H1 (cell line): Measurements from ENCODE around the gene SOX6. TPM values are rescaled to one million over a fixed set of nuclear protein-coding genes. Genes with fewer than 3 reads are reported as not detected.

Experiments
- CTCF ChIA-PET: fragments of 300-600 bp; sonication (Branson Sonifier 250); formaldehyde crosslinking; loops from one replicate; lab custom pipeline; 2021; ENCODE audit not compliant: partially characterized antibody; lab: Charles Lee
- POLR2A ChIA-PET: fragments of 300-600 bp; sonication (Branson Sonifier 250); formaldehyde crosslinking; loops from one replicate; lab custom pipeline; 2021; ENCODE audit warnings: inconsistent platforms; ENCODE audit not compliant: partially characterized antibody; lab: Charles Lee
- DNase-seq, 2 experiments: peaks; one replicate each; pipeline versions ENCODE4 v3.0.0 to v3.0.0-alpha.2; 2010 to 2022; ENCODE audit warnings: low spot score in 2 of 2, low read depth in 1 of 2, mixed read lengths in 1 of 2
- FAIRE-seq: peaks from 2 replicates; lab custom pipeline; 2011; peaks lifted over from hg19 to GRCh38; lab: Jason Lieb, UNC
- H2AFZ ChIP-seq: 2 replicates; pipeline ENCODE4 v1.8.1; 2012; ENCODE audit warnings: low read length, inconsistent platforms
- H2AK5ac ChIP-seq: 2 replicates; pipeline ENCODE4 v1.6.1; 2013; ENCODE audit warnings: low read depth, low read length
- H2BK120ac ChIP-seq: replicated peaks from 2 replicates; pipeline ENCODE3; 2013; ENCODE audit warnings: low read depth, low read length, inconsistent platforms
- H2BK12ac ChIP-seq: 2 replicates; pipeline ENCODE4 v1.6.1; 2013; ENCODE audit warnings: low read depth, low read length
- H2BK15ac ChIP-seq: 2 replicates; pipeline ENCODE4 v1.6.1; 2013; ENCODE audit warnings: low read length
- H2BK20ac ChIP-seq: 2 replicates; pipeline ENCODE4 v1.6.1; 2013; ENCODE audit warnings: low read length
- H2BK5ac ChIP-seq: 2 replicates; pipeline ENCODE4 v1.6.1; 2013; ENCODE audit warnings: low read depth, low read length
- H3K14ac ChIP-seq: 2 replicates; pipeline ENCODE4 v1.6.1; 2013; ENCODE audit warnings: inconsistent platforms; ENCODE audit not compliant: insufficient read length
- H3K18ac ChIP-seq: 2 replicates; pipeline ENCODE4 v1.6.1; 2013; ENCODE audit warnings: low read length; ENCODE audit errors: extremely low read depth
- H3K23ac ChIP-seq: 2 replicates; pipeline ENCODE4 v1.6.1; 2013; ENCODE audit warnings: inconsistent platforms; ENCODE audit not compliant: insufficient read length
- H3K23me2 ChIP-seq: 2 replicates; pipeline ENCODE4 v1.6.1; 2013; ENCODE audit warnings: low read depth, low read length
- H3K27ac ChIP-seq: 2 replicates; pipeline ENCODE4 v1.6.1; 2011; ENCODE audit warnings: low read depth, low read length, inconsistent platforms
- H3K27me3 ChIP-seq, 4 experiments: replicated peaks in 1 of 4; 1 replicate in 1 of 4; 2 replicates in 3 of 4; pipeline versions ENCODE4 v1.6.1 to v1.8.1; 2011 to 2013; ENCODE audit warnings: low read length in 3 of 4, mild to moderate bottlenecking in 3 of 4, inconsistent platforms in 2 of 4, mixed read lengths in 2 of 4, moderate library complexity in 1 of 4; ENCODE audit not compliant: control insufficient read depth in 3 of 4, insufficient read depth in 3 of 4; ENCODE audit errors: extremely low read depth in 1 of 4
- H3K36me3 ChIP-seq, 4 experiments: 2 replicates each; pipeline versions ENCODE4 v1.6.1 to v1.8.1; 2011 to 2013; ENCODE audit warnings: mild to moderate bottlenecking in 4 of 4, low read length in 3 of 4, moderate library complexity in 2 of 4, control low read depth in 1 of 4, inconsistent platforms in 1 of 4; ENCODE audit not compliant: insufficient read depth in 4 of 4, control insufficient read depth in 2 of 4
- H3K4ac ChIP-seq: replicated peaks from 2 replicates; pipeline ENCODE3; 2013; ENCODE audit warnings: low read length, low read depth, mixed read lengths, inconsistent platforms; ENCODE audit not compliant: insufficient read length
- H3K4me1 ChIP-seq, 4 experiments: replicated peaks in 1 of 4; 1 replicate in 1 of 4; 2 replicates in 3 of 4; pipeline versions ENCODE4 v1.6.1 to v1.8.1; 2011 to 2013; ENCODE audit warnings: low read length in 3 of 4, inconsistent platforms in 2 of 4, mixed read lengths in 1 of 4; ENCODE audit not compliant: insufficient read depth in 4 of 4, control insufficient read depth in 3 of 4
- H3K4me2 ChIP-seq, 2 experiments: 2 replicates each; pipeline versions ENCODE4 v1.6.1 to v1.8.1; 2011 to 2013; ENCODE audit warnings: low read depth in 2 of 2, low read length in 2 of 2, control low read depth in 1 of 2, inconsistent platforms in 1 of 2, mild to moderate bottlenecking in 1 of 2; ENCODE audit not compliant: insufficient read depth in 1 of 2
- H3K4me3 ChIP-seq, 4 experiments: fragments of 200-600, 300-600 bp in 1 of 4; sonication (generic), shearing (Covaris generic), sonication (Bioruptor Twin) in 1 of 4; 2 replicates each; pipeline versions ENCODE4 v1.5.1 to v1.8.1; 2011 to 2016; ENCODE audit warnings: low read length in 4 of 4, low read depth in 3 of 4, control low read depth in 2 of 4, inconsistent platforms in 2 of 4, mild to moderate bottlenecking in 2 of 4, mixed read lengths in 1 of 4, moderate library complexity in 1 of 4; ENCODE audit not compliant: insufficient read depth in 2 of 4; ENCODE audit errors: extremely low read depth in 1 of 4
- H3K56ac ChIP-seq: replicated peaks from 2 replicates; pipeline ENCODE3; 2013; ENCODE audit warnings: low read depth, mild to moderate bottlenecking, mixed read lengths, low read length, inconsistent platforms; ENCODE audit not compliant: insufficient read length
- H3K79me1 ChIP-seq: 2 replicates; pipeline ENCODE4 v1.6.1; 2013; ENCODE audit warnings: low read depth, low read length, control low read depth
- H3K79me2 ChIP-seq, 2 experiments: 2 replicates each; pipeline versions ENCODE4 v1.6.1 to v1.8.1; 2012 to 2013; ENCODE audit warnings: low read length in 2 of 2, mild to moderate bottlenecking in 2 of 2, inconsistent platforms in 1 of 2; ENCODE audit not compliant: insufficient read depth in 2 of 2, control insufficient read depth in 1 of 2
- H3K9ac ChIP-seq, 4 experiments: replicated peaks in 1 of 4; 1 replicate in 1 of 4; 2 replicates in 3 of 4; pipeline versions ENCODE4 v1.6.1 to v1.8.1; 2011 to 2013; ENCODE audit warnings: low read depth in 3 of 4, low read length in 3 of 4, control low read depth in 2 of 4, mild to moderate bottlenecking in 2 of 4, moderate library complexity in 2 of 4, inconsistent platforms in 1 of 4; ENCODE audit errors: extremely low read depth in 1 of 4
- H3K9me3 ChIP-seq, 2 experiments: 2 replicates each; pipeline versions ENCODE4 v1.6.1 to v1.8.1; 2012 to 2013; ENCODE audit warnings: mild to moderate bottlenecking in 2 of 2, moderate library complexity in 2 of 2, control low read depth in 1 of 2, inconsistent platforms in 1 of 2, low read depth in 1 of 2, low read length in 1 of 2, mixed read lengths in 1 of 2; ENCODE audit not compliant: insufficient read depth in 2 of 2
- H4K20me1 ChIP-seq, 2 experiments: replicated peaks in 1 of 2; 2 replicates each; pipeline versions ENCODE3 to v1.8.1; 2011 to 2013; ENCODE audit warnings: inconsistent platforms in 2 of 2, low read length in 2 of 2, mild to moderate bottlenecking in 1 of 2; ENCODE audit not compliant: insufficient read depth in 2 of 2, control insufficient read depth in 1 of 2
- H4K5ac ChIP-seq: 2 replicates; pipeline ENCODE4 v1.6.1; 2013; ENCODE audit warnings: low read length, low read depth, mixed read lengths, inconsistent platforms; ENCODE audit not compliant: insufficient read length
- H4K8ac ChIP-seq: 2 replicates; pipeline ENCODE4 v1.8.0; 2013; ENCODE audit warnings: mild to moderate bottlenecking, moderate library complexity, low read length, inconsistent platforms; ENCODE audit not compliant: insufficient read depth; ENCODE audit errors: extremely low read depth
- H4K91ac ChIP-seq: replicated peaks from 2 replicates; pipeline ENCODE3; 2013; ENCODE audit warnings: low read length, mixed read lengths, inconsistent platforms; ENCODE audit not compliant: insufficient read length
- BCL11A ChIP-seq, 2 experiments: IDR thresholded peaks; one replicate each; pipeline ENCODE4 v1.6.1; 2011; ENCODE audit warnings: low read depth in 2 of 2, low read length in 2 of 2, mild to moderate bottlenecking in 2 of 2
- EGR1 ChIP-seq: IDR thresholded peaks from 2 replicates; pipeline ENCODE4 v1.6.1; 2011; ENCODE audit warnings: low read depth, low read length, borderline replicate concordance
- GABPA ChIP-seq: IDR thresholded peaks from 2 replicates; pipeline ENCODE4 v1.6.1; 2011; ENCODE audit warnings: mild to moderate bottlenecking, low read length, moderate library complexity, borderline replicate concordance; ENCODE audit not compliant: insufficient read depth
- KDM5A ChIP-seq: fragments of 200-600 bp; IDR thresholded peaks from 2 replicates; pipeline ENCODE4 v1.7.1; 2012; ENCODE audit warnings: mild to moderate bottlenecking, low read length, inconsistent platforms, mixed read lengths
- PHF8 ChIP-seq: fragments of 200-600 bp; sonication (generic); conservative IDR thresholded peaks from 2 replicates; pipeline ENCODE4 v1.7.1; 2012; ENCODE audit warnings: low read depth, mild to moderate bottlenecking, inconsistent platforms, low read length, moderate library complexity
- POLR2A ChIP-seq, 2 experiments: IDR thresholded peaks; 1 replicate in 1 of 2; 2 replicates in 1 of 2; pipeline ENCODE4 v1.6.1; 2011; ENCODE audit warnings: low read depth in 2 of 2, low read length in 2 of 2, mild to moderate bottlenecking in 2 of 2; ENCODE audit errors: control extremely low read depth in 1 of 2
- POU5F1 ChIP-seq: IDR thresholded peaks from 2 replicates; pipeline ENCODE4 v1.6.1; 2011; ENCODE audit warnings: low read depth, mild to moderate bottlenecking, low read length, moderate library complexity
- RAD21 ChIP-seq, 2 experiments: IDR thresholded peaks in 1 of 2; conservative IDR thresholded peaks in 1 of 2; 2 replicates each; pipeline ENCODE4 v1.6.1; 2011; ENCODE audit warnings: low read depth in 2 of 2, low read length in 2 of 2, improper control_type of control experiment in 1 of 2, inconsistent platforms in 1 of 2, mild to moderate bottlenecking in 1 of 2, moderate library complexity in 1 of 2
- SAP30 ChIP-seq: fragments of 300-600 bp; sonication (generic); IDR thresholded peaks from 2 replicates; pipeline ENCODE4 v1.7.1; 2012; ENCODE audit warnings: low read length, moderate library complexity, mild to moderate bottlenecking, inconsistent platforms; ENCODE audit not compliant: insufficient read depth, insufficient replicate concordance
- SP1 ChIP-seq: IDR thresholded peaks from 2 replicates; pipeline ENCODE4 v1.6.1; 2011; ENCODE audit warnings: low read depth, low read length
- ZNF274 ChIP-seq: IDR thresholded peaks from 2 replicates; pipeline ENCODE4 v1.7.0; 2012; ENCODE audit warnings: low read length, borderline replicate concordance; ENCODE audit errors: extremely low read depth
- WGBS, 2 experiments: shearing (Covaris generic) in 1 of 2; methylation state at CpG; one replicate each; pipeline versions ENCODE4 v1.1.6 to v1.1.7; 2013 to 2015; ENCODE audit warnings: low lambda C conversion rate in 2 of 2, mixed read lengths in 2 of 2, inconsistent platforms in 1 of 2, low coverage in 1 of 2, missing lambda C conversion rate in 1 of 2; ENCODE audit not compliant: insufficient replicate concordance in 2 of 2, insufficient coverage in 1 of 2, insufficient read length in 1 of 2; ENCODE audit errors: extremely low coverage in 1 of 2, missing lambda C conversion rate in 1 of 2; 5-methylcytosine and 5-hydroxymethylcytosine counted together
- polyA plus RNA-seq, 7 experiments: library from polyadenylated mRNA; depleted of rRNA in 3 of 7; stranded (reverse) in 5 of 7; unstranded in 2 of 7; fragments of >200 nt in 5 of 7; fragments of 200-250 nt in 2 of 7; gene quantifications; 1 replicate in 5 of 7; 2 replicates in 1 of 7; 4 replicates in 1 of 7; pipeline versions ENCODE4 v1.2.1 to v1.2.3, GENCODE V29; 2011 to 2013; ENCODE audit warnings: missing spikeins in 2 of 7, mixed read lengths in 2 of 7
- total RNA-seq: library from RNA; stranded (reverse); fragmentation: NEBNext Ultra II Directional; extraction: Animal tissue kit (Norgen Biotek cat#: 25700); gene quantifications from 2 replicates; pipeline ENCODE4 v1.2.1, GENCODE V29; 2021

Gene SOX6
- total and polyA plus RNA-seq, 2 of the 8 experiments (the other 6 are each of a cell fraction or from before 2014, with no cell fraction given): 0.09 TPM; not detected in 1

- H3K4me2 ChIP-seq: no peak overlapping the region
- no peaks in the 10 kb centered on the region for H3K79me2 ChIP-seq
- H4K8ac ChIP-seq: no peak overlapping the region
- no peak overlapping the region for H3K4ac ChIP-seq
- POLR2A ChIA-PET: no interaction called here
- no peak overlapping the region for H2BK120ac ChIP-seq
- H2AFZ ChIP-seq: no peak overlapping the region
- 97% methylated on average over 2 of the region's 2 CpGs; no CpG with 5 or more reads in 1 of the 2 experiments for WGBS, 2 experiments
- no peak overlapping the region for H4K91ac ChIP-seq
- H3K9me3 ChIP-seq: no peaks in the 10 kb centered on the region
- no peak overlapping the region for H2AK5ac ChIP-seq
- CTCF ChIA-PET: no interaction called here
- FAIRE-seq (no peak), DNase-seq (no peak)
- no peak overlapping the region for H2BK20ac ChIP-seq
- no peaks in the 10 kb centered on the region for H4K20me1 ChIP-seq
- no peak overlapping the region for H3K27ac ChIP-seq
- H3K36me3 ChIP-seq: no peaks in the 10 kb centered on the region
- TF ChIP-seq PHF8 (no peak), SP1 (no peak), KDM5A (no peak), GABPA (no peak), POU5F1 (no peak), SAP30 (no peak), BCL11A (IDR thresholded peaks at IDR 0.05; ENCODE audit: low read depth in 2 of 2, low read length in 2 of 2) (no peak), RAD21 (IDR thresholded peaks at IDR 0.05 in 1 of 2, conservative IDR thresholded peaks at IDR 0.05 in 1 of 2; ENCODE audit: low read depth in 2 of 2, low read length in 2 of 2) (no peak), ZNF274 (no peak), EGR1 (no peak), POLR2A (IDR thresholded peaks at IDR 0.05; ENCODE audit: control extremely low read depth in 1 of 2, low read depth in 2 of 2, low read length in 2 of 2) (no peak)
- no peak overlapping the region for H2BK12ac ChIP-seq
- no peak overlapping the region for H3K4me3 ChIP-seq
- no peaks in the 10 kb centered on the region for H3K27me3 ChIP-seq
- H3K23me2 ChIP-seq: no peaks in the 10 kb centered on the region
- H2BK5ac ChIP-seq: no peak overlapping the region
- H4K5ac ChIP-seq: no peak overlapping the region
- no peaks in the 10 kb centered on the region for H3K79me1 ChIP-seq
- H3K18ac ChIP-seq: no peak overlapping the region
- no peaks in the 10 kb centered on the region for H3K4me1 ChIP-seq
- H3K56ac ChIP-seq: no peak overlapping the region
- no peak overlapping the region for H3K23ac ChIP-seq
- H2BK15ac ChIP-seq: no peak overlapping the region
- H3K14ac ChIP-seq: no peak overlapping the region
- H3K9ac ChIP-seq: no peak overlapping the region
Measured at GRCh38 chr11:16367252-16367651, 10.9 kb upstream of the SOX6 start.
